Myocyte (in vitro differentiated cells): ENCODE data around the gene EFTUD2. TPM values are rescaled to one million over a fixed set of nuclear protein-coding genes. Genes with fewer than 3 reads are reported as not detected.

Experiments used
- DNase-seq: peaks from one replicate; pipeline ENCODE4 v3.0.0-alpha.2; 2012; ENCODE audit warnings: low read depth
- total RNA-seq: library from RNA; depleted of rRNA; stranded (reverse); fragments of >200 nt; gene quantifications from 2 replicates; pipeline ENCODE4 v1.2.3, GENCODE V29; 2014

Gene EFTUD2
- total RNA-seq, 1 donor from 2014 or later: 111 TPM

DNA sequence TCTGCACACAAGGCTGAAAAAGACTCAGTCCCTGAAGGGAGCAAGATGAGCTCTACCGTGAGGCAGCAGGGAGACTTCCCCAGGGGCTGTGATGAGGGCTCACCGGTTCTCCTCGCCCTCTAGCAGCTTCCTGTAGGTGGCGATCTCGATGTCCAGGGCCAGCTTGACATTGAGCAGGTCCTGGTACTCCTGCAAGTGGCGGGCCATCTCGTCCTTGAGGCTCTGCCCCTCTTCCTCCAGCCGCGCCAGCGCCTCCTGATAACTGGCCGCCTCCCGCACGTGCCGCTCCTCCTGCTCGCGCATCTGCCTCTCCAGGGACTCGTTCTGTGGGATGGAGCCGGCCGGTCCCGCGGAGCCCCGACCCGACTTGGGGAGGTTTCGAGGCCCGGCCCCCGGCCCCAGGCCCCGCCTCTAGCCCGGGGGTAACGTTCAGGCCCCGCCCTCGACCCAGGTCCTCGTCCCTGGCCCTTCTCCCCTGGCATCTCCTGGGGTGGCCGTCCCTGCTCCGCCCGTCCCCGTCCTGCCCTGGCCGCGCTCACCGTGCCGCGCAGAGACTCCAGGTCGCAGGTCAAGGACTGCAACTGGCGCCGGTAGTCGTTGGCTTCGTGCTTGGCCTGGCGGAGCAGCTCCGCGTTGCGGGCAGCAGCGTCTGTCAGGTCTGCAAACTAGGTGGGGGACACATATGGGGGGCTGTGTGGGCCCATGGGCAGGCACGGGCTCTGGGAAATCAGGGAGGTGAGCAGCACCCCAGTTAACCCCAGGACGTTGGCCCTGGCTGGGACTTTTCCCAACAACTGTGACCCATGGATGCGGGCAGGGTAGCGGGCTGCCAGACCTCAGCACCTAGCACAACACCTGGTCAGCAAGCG is 12.1 kb upstream of the EFTUD2 start:
- DNase-seq: no peak

DNA sequence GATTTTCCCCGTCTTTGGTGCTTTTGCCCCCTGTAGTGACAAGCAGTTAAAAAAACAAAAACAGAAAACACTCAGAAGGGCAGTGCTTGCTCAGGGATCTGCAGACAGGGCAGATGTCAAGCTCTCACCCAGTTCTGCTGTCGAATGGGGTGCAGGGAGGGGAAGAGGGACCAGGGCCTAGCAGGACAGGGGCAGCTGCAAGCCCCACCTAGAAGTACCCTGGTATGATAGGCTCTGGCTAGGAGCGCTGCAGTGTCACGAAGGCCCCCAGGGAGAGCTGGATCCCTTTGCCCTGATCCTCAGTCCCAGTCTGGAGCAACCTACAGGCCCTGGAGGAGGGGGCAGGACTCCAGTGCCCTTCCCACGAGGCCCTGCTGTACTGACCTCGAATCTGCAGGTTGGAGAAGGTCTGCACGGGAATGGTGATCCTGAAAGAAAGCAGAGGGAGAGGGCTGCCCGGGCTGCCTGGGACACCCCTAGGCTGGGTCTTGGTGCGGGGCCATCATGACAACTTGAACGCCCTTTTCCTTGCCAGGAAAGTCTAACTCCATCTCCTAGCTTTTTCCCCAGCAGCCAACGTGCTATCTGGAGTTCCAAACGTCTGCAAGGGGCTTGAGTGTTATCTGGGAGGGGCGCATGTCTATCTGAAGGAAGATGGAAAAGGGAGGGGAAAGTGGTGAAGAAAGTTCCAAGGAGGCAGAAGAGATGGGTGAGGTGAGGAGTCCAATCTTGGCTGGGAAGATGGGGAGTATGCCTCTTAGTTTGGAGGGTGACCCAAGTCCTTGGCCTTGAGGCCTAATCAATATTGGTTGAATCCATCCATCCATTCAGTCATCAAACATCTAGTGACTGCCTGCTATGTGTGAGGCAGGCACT is 11.2 kb upstream of the EFTUD2 start:
- no peak for DNase-seq

DNA sequence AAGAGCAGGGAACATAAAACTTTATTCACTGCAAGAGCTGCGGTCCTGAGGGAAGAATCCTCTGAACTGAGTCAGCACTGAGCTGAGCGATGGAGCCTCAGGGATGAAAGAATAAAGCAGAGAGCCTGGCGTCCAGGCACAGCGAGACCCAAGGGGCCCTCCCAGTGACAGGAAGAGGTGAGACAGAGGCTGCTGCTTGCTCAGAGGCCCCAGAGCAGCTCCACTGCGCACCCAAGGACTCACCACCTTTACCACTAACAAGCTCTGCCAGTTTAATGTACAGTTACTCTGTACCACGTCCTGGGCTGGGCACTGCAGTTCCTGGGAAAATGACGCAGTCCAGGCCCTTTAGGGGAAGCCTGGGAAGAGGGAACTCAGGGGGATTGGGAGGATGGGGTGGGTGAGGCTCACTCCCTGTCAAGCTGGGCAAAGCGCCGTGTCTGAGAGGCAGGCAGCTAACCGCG is 10.5 kb upstream of the EFTUD2 start:
- no peak for DNase-seq

DNA sequence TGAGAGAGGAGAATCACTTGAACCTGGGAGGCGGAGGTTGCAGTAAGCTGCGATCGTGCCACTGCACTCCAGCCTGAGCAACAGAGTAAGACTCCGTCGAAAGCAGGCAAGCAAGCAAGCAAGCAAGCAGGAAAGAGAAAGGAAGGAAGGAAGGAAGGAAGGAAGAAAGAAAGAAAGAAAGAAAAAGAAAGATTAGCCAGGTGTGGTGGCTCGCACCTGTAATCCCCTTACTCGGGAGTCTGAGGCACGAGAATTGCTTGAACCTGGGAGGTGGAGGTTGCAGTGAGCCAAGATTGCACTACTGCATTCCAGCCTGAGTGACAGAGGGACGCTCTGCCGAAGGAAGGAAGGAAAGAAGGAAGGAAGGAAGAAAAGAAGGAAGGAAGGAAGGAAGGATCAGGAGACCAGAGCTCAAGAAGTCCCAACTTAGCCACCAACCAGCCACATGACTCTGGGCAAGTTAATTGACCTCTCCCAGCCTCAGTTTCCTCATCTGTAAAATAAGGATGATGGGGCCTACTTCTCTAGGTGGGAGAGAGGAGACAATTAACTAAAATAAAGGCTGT is 9.6 kb upstream of the EFTUD2 start:
- no peak for DNase-seq

DNA sequence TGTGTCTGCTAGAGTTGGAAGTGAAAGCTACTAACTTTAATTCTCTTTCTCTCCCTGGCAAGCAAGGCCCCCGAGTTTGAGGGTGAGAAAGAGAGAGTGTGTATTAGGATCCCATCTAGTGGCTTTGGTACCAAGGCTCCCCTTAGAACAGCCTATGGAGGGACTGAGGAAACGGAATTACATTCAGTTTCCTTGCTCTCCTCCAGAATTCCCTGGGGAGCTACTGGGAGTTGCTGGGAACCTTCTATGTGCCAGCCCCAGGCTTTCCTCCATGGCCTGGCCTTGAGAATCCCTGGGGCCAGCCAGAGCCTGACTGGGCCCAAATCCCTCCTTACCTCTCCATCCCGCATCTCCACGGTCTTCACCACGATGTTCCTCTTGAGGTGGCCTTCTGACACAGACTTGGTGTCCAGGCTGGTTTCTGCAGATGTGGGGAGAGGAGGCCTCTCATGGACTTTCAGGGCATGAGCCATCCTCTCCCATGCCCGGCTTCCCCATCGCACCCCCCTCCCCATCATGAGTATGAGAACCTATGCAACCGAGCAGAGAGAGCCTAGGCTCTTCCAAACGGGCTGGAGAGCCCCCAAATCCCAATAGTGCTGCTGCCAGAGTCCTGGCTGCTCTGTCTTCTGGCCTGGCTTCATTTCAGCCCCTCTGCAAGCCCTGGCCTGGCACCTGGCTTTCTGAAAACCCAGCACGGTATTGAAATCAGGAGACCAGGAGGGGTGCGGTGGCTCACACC is 8.7 kb upstream of the EFTUD2 start:
- DNase-seq: no peak

- peak; percentile 35 for DNase-seq
Observed at GRCh38 chr17:44906763-44907728, 7.8 kb upstream of the EFTUD2 start.

GRCh38 chr17:44906010-44906646 is 6.9 kb upstream of the EFTUD2 start:
- DNase-seq: peak; percentile 74

- DNase-seq: peak; percentile 67
Observed at GRCh38 chr17:44905006-44906000, 6.1 kb upstream of the EFTUD2 start.

DNA sequence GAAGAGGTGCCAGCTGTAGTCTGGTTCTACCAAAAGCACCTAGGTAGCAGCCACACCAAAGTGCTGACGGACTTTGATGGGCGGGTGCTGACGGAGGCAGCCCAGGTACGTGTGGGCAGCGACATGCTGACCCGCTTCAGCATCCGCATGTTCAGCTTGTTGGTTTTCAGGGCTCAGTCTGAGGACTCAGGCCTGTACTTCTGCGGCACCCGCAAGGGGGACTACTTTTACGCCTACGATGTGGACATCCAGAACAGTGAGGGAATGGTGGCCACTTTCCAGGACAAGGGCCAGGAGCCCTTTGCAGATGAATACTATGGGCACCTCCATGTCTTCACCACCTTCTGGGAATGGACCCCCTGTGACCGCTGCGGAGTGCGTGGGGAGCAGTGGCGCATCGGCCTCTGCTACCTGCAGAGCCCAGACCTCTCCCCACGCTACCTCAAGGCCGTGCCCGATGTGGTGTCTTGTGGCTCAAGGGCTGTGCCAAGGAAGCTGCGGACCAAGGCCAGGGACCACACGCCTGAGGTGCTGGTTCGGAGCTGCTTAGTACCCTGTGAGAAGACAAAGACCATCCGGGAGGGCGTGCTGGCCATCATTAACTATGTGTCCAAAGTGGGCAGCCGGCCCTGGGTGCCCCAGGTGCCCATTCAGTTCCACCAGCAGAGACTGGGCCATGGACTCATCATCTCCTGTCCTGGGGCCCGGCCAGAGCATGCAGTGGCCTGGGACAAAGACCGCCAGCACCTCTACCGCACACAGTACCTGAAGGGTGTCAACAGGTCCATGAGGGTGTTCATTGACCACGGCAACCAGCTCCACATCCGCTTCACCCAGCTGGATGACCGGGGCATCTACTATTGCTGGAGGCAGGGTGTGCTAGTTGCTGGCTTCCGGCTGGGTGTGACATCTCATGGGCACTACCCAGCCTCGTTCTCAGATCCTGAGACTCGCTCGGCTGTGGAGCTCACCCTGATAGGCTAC is 5.0 kb upstream of the EFTUD2 start:
- DNase-seq: no peak

GRCh38 chr17:44903012-44903685 is 3.9 kb upstream of the EFTUD2 start:
- no peak for DNase-seq

GRCh38 chr17:44902135-44902760 is 3.0 kb upstream of the EFTUD2 start:
- DNase-seq: no peak

GRCh38 chr17:44901411-44901921 is 2.2 kb upstream of the EFTUD2 start:
- DNase-seq: peak; percentile 71

- peak; percentile 64 for DNase-seq
Observed at GRCh38 chr17:44900894-44901293, 1.6 kb upstream of the EFTUD2 start.

- no peak for DNase-seq
Observed at GRCh38 chr17:44898768-44899073, 524 bp downstream of the EFTUD2 start.

DNA sequence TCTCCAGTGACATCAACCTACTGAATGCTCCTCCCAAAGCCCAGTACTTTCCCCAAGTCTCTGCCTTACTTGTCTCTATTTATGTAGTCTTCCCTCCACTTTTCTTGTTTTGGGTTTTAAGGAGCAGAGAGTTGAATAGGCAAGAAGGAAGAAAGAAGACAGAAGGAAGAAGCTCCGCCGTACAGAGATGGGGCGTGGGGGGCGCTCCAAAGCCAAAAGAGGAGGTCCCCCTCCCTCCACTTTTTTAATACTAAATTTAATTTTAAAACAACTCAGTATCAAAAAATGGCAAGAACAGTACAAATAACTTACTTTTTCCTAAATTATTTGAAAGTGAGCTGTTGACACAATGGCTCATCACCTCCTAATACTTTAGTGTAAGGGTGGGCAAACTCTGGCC is 4.6 kb downstream of the EFTUD2 start:
- DNase-seq: no peak

DNA sequence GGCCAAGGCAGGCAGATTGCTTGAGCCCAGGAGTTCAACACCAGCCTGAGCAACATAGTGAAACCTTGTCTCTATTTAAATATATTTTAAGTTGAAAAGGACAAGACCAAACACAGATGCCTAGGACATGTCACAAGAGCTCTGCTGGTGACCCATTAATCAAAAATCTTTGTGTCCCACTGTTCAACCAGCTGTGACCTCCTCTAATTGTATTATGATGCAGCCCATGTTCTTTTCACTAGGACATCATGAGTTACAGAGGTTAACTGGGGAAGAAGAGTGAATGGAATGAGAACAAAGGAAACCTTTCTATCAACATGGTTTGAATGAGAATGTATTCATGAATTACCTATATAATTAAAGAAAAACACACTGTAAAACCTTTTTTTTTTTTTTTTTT is 7.0 kb downstream of the EFTUD2 start:
- no peak for DNase-seq
